HG03575 (cell line): ENCODE data around the gene CPZ.

Experiments used
- ATAC-seq: cut with Tn5 transposase; IDR thresholded peaks from one replicate; pipeline ENCODE4 v1.9.1; 2021; ENCODE audit not compliant: unreplicated experiment, insufficient number of reproducible peaks, low FRiP score; ENCODE audit errors: extremely low read depth

The CPZ gene

DNA sequence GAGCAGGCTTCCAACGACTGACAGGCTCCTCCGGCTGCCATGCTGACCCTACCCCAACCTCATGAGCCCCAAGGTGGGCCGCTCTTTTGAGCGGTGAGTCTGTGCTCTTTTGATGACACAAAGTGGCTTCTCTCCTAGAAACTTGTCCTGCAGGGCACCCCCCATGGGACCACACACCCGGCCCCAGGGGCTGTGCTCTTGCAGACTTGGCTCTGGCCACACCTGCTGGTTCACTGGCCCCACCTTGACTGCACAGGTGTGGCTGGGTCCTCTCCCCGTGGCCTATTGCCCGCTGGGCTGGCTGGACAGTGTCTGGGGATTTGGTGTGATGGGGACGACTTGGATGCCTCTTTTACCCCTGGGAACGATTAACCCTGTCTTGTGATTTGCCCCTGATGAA, 1.5 kb upstream of the CPZ start:
- ATAC-seq, result no peak

DNA sequence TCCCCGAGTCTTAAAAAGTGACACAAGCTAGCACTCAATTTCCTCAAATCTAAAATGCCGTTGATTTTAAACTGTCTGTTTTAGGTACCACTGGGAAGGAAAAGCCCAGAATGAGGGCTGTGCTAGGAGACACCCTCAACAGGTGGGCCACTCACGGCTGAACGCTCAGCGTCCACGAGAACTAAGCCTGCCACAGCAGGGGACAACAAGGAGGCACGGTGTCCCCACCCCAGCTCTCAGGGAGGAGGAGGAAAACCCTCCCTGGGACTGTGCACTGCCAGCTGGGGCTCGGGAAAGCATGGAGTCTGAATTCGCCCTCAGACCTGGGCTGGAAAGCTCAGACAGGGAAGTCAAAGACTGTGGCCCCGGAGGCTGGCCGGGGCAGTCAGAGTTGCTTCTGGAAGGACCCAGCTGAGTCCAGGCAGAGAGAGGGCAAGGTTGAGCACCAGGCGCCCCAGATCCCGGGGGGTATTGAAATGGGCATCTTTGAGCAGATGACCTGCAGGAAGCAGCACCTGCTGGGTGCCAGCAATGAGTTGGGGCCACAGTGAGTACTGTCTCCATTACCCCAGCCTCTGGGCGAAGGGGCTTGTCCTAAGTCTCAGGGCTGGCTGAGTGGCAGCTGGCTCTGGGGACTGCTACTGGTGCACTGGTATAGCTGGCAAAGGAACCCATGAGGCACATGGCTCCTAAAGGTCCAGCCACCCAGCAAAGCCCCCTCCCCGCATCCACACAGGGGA, 769 bp upstream of the CPZ start:
- no peak for ATAC-seq

DNA sequence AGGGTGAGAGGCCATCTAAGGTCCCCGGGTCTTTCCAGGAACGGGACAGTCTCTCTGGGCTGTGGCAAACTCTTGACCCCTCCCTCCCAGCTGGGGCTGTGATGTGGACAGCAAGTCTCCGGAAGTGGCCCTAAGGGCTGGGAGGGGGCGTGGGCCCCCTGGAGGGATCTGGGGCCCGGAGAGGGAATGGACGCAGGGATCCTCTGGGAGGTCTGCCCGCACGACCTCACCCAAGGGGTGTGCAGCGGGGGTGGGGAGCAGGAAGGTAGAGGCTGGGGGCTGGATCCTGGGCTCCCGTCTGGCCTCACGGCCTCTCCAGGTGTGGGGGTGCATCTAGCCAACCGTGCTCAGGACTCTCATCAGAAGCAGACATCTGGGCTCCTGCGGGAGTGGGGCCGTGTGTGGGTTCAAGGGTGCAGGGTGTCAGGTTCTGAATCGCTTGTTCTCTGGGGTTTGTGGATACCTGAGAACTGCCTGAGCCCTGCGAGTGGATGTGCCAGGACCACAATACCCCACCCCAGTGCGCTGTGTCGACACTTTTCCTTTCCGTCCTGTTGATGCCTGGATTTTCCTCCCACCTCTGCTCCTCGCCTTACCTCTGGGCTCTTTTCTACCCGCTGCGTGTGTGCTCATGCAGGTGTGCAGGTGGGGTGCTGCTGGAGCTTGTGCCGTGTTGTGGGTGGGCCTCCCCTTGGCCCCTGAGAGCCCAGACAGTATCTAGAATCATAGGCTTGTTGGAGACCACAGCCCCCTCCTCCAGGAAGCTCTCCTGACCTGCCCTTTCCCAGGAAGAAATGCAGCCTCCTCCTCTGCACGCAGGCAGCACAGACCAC, 915 bp downstream of the CPZ start:
- no peak for ATAC-seq

DNA sequence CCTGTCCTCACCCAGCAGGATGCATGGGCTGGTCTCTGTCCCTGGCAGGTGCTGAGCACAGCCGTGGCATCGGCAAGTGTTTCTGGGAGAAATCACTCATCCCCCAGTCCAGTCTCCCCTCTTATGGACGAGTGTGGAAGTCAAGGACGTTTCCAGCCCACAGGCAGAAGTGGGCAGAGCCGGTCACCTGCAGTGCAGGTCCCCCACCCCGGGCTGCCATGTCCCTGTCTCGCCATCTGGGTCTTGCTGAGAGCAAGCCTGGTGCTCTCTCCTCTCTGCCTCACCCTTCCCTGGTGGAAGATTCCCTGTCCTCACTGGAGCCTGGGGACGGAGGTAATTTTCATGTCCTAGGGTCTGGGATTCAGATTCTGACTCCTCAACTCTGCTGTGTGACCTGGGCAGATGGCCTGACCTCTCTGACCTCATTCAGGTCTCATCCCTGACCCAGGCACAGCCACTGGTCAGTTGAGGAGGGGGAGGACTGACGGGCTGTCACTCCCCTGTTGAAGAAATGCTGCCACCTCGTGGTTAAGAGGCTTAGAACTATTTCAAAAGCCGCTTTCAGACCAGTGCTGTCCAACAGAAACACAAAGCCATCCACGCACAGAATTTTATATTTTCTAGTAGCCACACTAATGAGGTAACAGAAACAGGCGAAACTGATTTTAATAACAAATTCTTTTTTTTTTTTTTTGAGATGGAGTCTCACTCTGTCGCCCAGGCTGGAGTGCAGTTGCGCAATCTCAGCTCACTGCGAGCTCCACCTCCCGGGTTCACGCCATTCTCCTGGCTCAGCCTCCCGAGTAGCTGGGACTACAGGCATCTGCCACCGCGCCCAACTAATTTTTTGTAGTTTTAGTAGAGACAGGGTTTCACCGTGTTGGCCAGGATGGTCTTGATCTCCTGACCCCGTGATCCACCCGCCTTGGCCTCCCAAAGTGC, 1.8 kb downstream of the CPZ start:
- no peak for ATAC-seq

DNA sequence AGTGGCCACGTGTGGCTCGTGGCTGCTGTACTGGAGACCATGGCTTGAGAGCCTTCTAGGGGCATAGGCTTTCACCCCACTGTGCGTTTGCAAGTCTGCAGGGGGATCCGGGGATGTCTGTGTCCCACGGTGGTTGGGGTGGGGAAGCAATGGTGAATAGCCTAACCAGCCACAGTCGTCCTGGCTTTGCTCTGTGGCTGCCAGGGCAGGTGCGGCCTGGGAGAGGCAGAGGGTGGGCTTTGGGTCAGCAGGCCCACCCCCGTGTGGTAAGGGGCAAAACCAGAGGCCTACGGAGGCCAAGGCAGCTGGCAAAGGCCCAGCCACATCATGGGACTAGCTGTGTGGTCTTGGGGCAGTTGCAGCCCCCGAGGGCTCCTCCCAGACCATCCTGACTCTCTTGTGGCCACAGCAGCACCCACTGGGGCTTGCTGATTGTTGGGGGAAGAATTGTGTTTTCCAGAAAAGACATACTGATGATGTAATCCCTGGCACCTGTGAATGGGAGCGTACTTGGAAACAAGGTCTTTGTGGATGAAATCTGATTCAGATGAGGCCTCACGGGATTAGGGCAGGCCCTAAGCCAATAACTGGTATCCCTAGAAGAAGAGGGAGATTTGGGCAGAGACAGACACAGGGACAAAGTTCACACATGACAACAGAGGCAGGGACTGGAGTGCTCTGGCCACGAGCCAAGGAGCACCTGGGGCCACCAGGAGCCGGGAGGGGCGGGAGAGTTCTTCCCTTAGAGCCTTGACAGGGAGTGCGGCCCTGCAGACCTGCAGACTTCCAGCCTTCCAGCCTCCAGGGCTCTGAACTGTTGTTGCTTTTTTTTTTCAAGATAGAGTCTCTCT, 2.9 kb downstream of the CPZ start:
- no peak for ATAC-seq

DNA sequence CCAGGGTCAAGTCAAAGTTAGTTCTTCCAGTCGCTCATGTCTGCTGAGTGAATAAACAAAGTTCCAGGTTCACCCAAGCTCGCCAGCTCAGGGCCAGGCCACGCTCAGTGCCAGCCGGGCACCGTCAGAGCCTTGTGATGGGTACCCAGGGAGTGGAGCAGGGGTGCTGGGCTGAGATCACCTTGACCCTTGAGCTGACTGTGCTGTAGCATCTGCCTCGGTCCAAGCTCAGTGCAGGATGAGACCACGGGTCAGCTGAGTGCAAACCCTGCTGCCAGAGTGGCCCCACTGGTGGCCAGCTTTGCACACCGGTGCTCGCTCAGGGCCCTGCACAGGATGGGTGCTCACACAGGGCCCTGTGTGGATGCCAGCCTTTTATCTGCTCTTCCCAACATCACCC, 4.3 kb downstream of the CPZ start:
- no peak for ATAC-seq

DNA sequence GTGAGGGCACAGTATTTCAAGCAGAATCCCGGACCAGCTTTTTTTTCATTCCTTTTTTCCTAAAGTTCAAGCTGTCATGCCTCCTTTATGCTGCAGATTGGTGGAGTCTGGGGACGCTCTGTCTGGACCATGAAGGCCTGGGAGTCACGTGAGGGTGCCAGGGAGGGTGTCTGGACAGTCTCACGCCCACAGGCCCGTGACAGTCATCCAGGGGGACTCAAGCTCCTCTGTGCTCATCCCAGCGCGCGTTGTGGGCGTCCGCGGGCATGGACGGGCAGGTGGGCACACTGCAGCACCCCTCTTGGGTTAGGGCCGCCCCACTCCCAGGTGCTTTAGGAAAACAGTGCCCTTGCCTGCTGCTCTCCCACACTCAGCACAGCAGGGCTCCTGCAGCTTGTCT, 4.8 kb downstream of the CPZ start:
- no peak for ATAC-seq

DNA sequence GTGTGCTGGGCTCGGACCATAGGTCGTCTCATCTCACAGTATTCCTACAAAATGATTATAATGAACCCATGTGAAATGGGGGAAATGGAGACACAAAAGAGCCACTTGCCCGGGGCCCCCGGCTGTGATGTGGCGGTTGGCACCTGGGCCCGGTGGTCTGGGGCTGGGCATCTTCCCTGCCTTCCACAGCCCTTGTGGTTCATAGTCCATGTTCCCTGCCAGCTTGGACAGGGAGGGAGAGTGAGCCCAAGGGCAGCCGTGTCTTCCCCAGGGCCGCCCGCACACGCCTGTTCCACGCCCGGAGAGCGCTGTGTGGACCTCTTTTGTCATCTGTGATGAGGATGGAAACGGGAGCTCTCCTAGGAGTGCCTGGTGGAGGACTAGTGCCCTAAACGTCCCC, 5.2 kb downstream of the CPZ start:
- ATAC-seq, result no peak

DNA sequence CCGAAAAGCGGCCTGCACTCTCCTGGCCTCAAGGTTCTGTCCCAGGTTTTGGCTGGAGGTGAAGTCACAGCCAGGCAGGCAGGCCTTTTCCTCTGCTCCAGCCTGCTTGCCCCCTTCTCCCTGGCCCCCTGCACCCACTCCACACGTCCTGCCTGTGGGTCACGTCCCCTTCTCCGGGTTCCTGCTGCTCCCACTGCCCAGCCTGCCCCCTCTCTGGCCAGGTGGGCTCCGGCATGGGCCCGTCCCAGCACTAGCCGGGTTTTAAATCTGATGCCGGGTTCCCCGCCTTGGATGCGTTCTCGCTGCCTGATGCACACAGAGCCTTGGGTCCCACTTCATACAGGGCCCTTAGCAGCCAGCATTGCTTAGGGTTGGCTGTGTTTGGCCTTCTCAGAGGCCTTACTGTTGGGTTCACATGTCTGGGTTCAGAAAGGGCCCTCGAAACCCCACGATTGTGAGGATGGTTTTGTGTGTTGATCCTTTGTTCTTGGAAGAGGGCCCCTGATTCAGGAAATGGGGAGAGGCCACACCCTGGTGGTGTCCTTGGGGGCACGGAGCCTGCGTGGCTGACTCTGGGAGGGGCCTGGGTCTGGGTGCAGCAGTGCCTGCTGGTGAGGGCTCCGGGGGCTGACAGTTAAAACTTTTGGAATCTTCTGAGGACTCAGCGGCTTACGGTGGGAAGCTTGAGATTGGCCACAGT, 6.0 kb downstream of the CPZ start:
- no peak for ATAC-seq

DNA sequence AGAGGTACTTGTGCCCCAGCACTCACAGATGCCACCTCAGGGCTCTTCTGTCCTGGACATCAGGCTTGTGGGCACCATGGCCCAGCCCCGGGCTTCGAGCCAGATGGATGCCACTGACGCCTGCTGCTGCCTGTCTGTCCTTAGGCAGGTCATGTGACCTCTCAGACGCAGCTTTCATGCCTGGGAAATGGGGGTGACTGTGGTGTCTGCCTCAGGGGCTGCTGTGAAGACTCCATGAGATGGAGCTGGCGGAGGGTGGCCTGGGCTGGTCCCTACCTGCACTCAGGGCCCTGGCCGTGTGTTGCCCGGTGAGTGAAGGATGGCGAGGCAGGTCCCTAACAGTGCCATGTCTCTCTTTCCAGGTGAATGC, 6.5 kb downstream of the CPZ start:
- no peak for ATAC-seq

DNA sequence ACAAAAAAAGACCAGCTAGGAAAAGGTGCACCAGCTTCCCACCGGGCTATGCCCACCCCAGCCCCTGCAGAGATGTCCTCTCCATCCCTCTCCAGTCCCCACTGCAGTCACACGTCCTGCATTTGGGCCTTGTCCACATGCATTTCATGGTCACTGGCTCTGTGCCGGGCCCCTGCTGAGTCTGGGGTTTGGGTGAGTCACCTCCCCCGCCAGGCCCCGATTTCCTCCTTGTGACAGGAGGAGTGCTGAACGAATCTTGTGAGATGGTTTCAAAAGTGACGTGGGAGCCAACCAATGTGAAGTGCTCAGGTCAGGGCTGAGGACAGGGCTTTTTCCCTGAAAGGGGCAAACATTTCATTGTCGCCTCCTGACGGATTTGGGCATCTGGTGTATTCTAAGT, 7.1 kb downstream of the CPZ start:
- ATAC-seq, result no peak

DNA sequence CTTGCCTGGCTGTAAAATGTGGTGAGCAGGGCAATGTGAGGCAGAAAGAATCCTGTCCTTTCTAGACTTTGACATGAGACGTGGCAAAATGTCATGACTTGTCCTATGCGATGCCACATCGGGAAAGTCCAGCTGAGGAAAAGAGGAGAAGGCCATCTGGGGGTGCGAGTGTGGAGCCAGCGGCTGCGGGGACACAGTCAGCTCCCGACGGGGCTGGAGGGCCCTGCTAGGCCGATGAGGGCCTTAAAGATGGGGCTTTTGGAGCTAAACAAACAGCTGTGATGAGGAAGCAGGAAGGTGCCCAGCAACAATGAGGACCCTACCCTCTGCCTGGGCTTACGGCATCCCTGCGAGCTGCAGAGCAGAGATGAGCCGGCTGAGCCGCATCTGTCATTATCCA, 7.7 kb downstream of the CPZ start:
- no peak for ATAC-seq

DNA sequence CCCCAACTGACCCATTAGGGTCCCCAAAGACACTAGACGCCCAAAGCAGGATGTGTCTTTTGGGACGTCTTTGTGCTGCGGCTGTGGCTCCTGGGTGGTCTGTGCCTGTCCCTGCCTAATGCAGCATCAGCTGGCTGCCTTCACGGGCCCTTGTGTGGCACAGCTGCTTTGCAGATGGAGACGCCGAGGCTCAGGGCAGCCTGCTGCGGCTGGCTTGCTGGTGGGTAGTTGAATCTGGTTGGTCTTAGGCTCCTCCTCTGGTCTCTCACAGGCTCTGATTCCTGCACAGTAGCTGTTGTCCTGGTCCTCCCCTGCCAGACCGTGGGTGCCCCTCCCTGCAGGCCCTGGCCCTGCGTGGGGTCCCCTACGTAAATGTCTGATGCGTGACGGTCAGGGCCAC, 8.1 kb downstream of the CPZ start:
- no peak for ATAC-seq

DNA sequence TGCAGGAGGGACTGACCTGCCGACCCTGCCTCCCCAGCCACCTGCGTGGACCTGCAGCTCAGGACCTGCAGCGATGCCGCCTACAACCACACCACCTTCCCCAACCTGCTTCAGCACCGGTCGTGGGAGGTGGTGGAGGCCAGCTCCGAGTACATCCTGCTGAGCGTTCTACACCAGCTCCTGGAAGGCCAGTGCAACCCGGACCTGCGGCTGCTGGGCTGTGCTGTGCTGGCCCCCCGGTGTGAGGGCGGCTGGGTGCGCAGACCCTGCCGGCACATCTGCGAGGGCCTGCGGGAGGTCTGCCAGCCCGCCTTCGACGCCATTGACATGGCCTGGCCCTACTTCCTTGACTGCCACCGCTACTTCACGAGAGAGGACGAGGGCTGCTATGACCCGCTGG, 8.5 kb downstream of the CPZ start:
- ATAC-seq, result no peak

DNA sequence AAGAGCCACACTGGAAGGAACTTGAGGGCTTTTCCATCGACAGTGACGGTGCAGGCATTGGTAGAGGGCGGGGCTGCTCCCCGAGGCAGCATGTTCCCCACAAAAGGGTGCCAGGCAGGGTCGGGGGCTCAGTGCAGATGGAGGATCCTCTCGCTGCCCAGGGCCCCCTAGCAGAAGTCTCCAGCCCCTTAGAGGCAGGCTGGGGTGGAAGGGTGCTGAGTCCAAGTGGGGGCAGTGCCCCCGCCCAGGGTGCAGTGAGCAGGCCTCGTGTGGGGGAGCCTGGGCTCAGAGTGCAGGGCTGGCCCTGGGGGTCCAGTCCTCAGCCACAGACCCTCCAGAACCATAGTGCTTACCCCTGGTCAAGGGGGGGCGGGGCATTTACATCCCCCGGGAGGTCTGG, 9.0 kb downstream of the CPZ start:
- no peak for ATAC-seq

DNA sequence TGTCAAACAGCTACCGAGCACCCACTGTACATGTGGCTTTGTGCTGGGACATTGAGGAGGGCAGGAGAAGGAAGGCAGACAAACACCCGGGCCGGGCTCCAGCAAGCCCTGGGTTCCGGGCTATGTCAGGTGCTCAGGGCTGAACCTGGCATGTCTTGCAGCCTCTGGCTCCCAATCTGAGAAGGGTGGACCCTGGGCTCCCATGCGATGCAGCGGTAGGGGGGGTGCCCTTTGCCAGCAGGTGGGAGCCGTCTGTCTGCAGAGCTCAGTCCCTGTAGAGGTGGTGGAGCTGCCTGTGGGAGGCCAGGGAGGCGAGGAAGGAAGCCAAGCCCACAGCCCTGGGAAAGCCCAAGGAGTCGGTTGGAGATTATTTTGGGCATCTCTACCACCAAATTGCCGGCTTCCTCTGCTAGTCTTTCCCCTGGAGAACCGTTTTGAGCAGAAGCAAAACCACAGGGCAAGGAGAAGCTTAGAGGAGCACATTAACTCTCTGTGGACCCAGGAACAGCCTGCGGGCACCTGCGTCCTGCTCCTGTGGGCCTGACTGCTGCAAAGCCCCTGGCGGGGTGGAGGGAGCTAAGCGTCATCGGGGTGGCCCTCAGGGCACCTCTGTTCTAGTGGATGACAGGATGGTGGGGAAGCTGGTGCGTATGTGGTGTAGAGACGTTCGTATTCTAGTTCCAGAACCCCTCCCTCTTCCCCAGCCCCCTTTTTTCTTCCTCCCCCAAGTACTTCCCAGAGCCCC, 10.3 kb downstream of the CPZ start:
- no peak for ATAC-seq

DNA sequence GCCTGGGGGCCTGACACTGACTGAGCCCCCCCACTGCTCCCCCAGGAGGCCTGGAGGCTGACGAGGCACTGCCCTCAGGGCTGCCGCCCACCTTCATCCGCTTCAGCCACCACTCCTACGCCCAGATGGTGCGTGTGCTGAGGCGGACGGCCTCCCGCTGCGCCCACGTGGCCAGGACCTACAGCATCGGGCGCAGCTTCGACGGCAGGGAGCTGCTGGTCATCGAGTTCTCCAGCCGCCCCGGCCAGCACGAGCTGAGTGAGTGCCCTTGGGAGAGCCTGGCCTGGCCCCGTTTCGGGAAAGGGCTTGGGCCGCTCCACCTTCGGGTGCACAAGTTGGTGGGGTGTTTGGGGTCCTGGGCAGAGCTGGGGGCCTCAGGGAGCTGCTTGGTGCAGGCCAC, 11.4 kb downstream of the CPZ start:
- no peak for ATAC-seq

DNA sequence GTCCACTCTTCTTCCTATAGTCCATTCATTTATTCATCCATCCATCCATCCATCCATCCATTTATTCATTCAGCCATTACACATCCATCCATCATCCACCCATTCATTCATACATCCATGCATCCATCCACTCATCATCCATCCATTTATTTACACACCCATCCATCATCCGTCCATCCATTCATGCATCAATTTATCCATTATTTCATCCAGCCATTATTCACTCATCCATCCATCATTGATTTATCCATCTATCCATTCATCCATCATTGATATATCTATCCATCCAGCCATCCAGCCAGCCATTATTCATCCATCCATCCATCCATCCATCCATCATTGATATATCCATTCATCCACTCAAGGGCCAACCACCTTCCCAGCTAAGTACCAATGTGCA, 12.7 kb downstream of the CPZ start:
- no peak for ATAC-seq
